ENCODE data around the gene NANOS2.

DNA sequence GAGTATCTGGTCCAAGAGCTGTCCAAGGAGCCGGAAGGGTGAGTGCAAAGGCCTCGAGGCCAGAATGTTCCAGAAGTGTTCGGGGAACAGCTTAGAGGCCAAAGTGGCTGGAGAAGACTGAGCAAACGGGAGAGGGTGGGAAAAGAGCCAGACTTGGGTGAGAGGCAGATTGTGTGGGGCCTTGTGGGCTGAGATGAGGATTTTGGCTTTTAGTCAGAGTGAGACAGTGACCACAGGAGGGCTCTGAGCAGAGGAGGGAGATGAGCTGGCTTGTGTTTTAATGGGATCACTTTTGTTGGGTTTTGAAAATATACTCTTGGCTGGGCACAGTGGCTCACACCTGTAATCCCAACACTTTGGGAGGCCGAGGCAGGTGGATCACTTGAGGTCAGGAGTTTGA is 5.6 kb downstream of the NANOS2 start:
- TF ChIP-seq EZH2phosphoT487 (IDR thresholded peaks at IDR 0.05; ENCODE audit: low read length) (no peak), EZH2 (optimal IDR thresholded peaks at IDR 0.05; ENCODE audit: low read depth, low read length) (no peak)
